Activated CD8-positive, alpha-beta T cell treated with anti-CD3 and anti-CD28 coated beads, Interleukin-2, amount 10 ng/mL, durations not matched to agents 7 days and 5 days (primary cell): ENCODE results near the gene LDHAL6B. TPM values are rescaled to one million over a fixed set of nuclear protein-coding genes. Genes with fewer than 3 reads are reported as not detected.
A peak's percentile ranks its signal among the peaks of the same experiment; 100 is the strongest.
"Not testable (repeated sequence)": the region's sequence is repeated elsewhere in the genome, so short reads cannot be mapped to it uniquely, and the experiment has no call there.

ENCODE experiments used
- ATAC-seq: fragments of 150-1000 bp; cut with Tn5 transposase; one replicate; pipeline ENCODE4 v1.10.0; 2021; ENCODE audit warnings: moderate library complexity
- CTCF ChIA-PET: fragments of 350-600 bp; sonication (Branson Sonifier 250); formaldehyde crosslinking; loops from one replicate; lab custom pipeline; 2021; ENCODE audit warnings: antibody characterized with exemption; lab: Charles Lee
- POLR2A ChIA-PET: fragments of 350-600 bp; sonication (Branson Sonifier 250); formaldehyde crosslinking; loops from one replicate; lab custom pipeline; 2021; ENCODE audit warnings: antibody characterized with exemption; lab: Charles Lee
- DNase-seq: peaks from one replicate; pipeline ENCODE4 v3.0.0-alpha.2; 2020
- H3K27ac Mint-ChIP-seq: one replicate; pipeline ENCODE4 v1.8.0; 2021; ENCODE audit warnings: mild to moderate bottlenecking, mixed read lengths
- H3K27me3 Mint-ChIP-seq: one replicate; pipeline ENCODE4 v1.8.0; 2021; ENCODE audit warnings: low read depth, mixed read lengths
- H3K36me3 Mint-ChIP-seq: one replicate; pipeline ENCODE4 v1.8.0; 2021; ENCODE audit warnings: low read depth, mixed read lengths
- H3K4me1 Mint-ChIP-seq: one replicate; pipeline ENCODE4 v1.8.0; 2021; ENCODE audit warnings: low read depth, mixed read lengths
- H3K4me3 Mint-ChIP-seq: one replicate; pipeline ENCODE4 v1.8.0; 2021; ENCODE audit warnings: mild to moderate bottlenecking, mixed read lengths
- H3K9me3 Mint-ChIP-seq: one replicate; pipeline ENCODE4 v1.8.0; 2022; ENCODE audit warnings: mixed read lengths; ENCODE audit not compliant: insufficient read depth
- total RNA-seq, 2 experiments: library from RNA; stranded (reverse); gene quantifications; one replicate each; pipeline ENCODE4 v1.2.3, GENCODE V29; 2021

LDHAL6B gene
- not detected for total RNA-seq

GRCh38 chr15:59206623-59207183 lies at the start of gene LDHAL6B:
TSS of gene LDHAL6B (plus strand) at chr15:59206843. CDS start at chr15:59206941, 98 bp downstream.
- ATAC-seq (no peak), DNase-seq (no peak)
- ChIA-PET POLR2A (no interaction called here), CTCF (no interaction called here)
- Mint-ChIP-seq H3K27ac (no peak within 1 kb of the TSS), H3K27me3 (no peaks in the 10 kb centered on the region), H3K4me3 (no peak within 1 kb of the TSS), H3K4me1 (peaks cover 5% of the 10 kb centered on the region), H3K9me3 (no peaks in the 10 kb centered on the region), H3K36me3 (peaks cover 71% of the 10 kb centered on the region)

- DNase-seq (no peak), ATAC-seq (no peak)
- H3K4me1 Mint-ChIP-seq, result no peaks in the 10 kb centered on the region
- H3K27ac Mint-ChIP-seq, result no peak overlapping the region
- H3K9me3 Mint-ChIP-seq, result no peaks in the 10 kb centered on the region
- ChIA-PET POLR2A (no interaction called here), CTCF (no interaction called here)
- no peak overlapping the region for H3K4me3 Mint-ChIP-seq
- no peaks in the 10 kb centered on the region for H3K27me3 Mint-ChIP-seq
- H3K36me3 Mint-ChIP-seq, result peaks cover 47% of the 10 kb centered on the region
These were observed 49.2 kb upstream of the LDHAL6B start for GRCh38 chr15:59157396-59157795.

- ATAC-seq (no peak), DNase-seq (no peak)
- Mint-ChIP-seq H3K27me3 (no peaks in the 10 kb centered on the region), H3K4me1 (no peaks in the 10 kb centered on the region), H3K4me3 (no peak overlapping the region), H3K9me3 (no peaks in the 10 kb centered on the region), H3K27ac (no peak overlapping the region), H3K36me3 (peaks cover 46% of the 10 kb centered on the region)
- CTCF ChIA-PET, result no interaction called here
- POLR2A ChIA-PET, result no interaction called here
These were observed 48.6 kb upstream of the LDHAL6B start for GRCh38 chr15:59157840-59158700.

GRCh38 chr15:59158701-59159034 lies 48.0 kb upstream of the LDHAL6B start:
- H3K4me1 Mint-ChIP-seq, result no peaks in the 10 kb centered on the region
- H3K4me3 Mint-ChIP-seq, result no peak overlapping the region
- POLR2A ChIA-PET, result no interaction called here
- peaks cover 40% of the 10 kb centered on the region for H3K36me3 Mint-ChIP-seq
- H3K9me3 Mint-ChIP-seq, result no peaks in the 10 kb centered on the region
- CTCF ChIA-PET, result no interaction called here
- ATAC-seq (no peak), DNase-seq (no peak)
- H3K27ac Mint-ChIP-seq, result no peak overlapping the region
- H3K27me3 Mint-ChIP-seq, result no peaks in the 10 kb centered on the region

- Mint-ChIP-seq H3K27ac (no peak overlapping the region), H3K4me3 (no peak overlapping the region), H3K36me3 (peaks cover 41% of the 10 kb centered on the region), H3K9me3 (no peaks in the 10 kb centered on the region), H3K4me1 (no peaks in the 10 kb centered on the region), H3K27me3 (no peaks in the 10 kb centered on the region)
- ChIA-PET POLR2A (no interaction called here), CTCF (no interaction called here)
- ATAC-seq (no peak), DNase-seq (no peak)
These were observed 47.4 kb upstream of the LDHAL6B start for GRCh38 chr15:59159210-59159609.

- Mint-ChIP-seq H3K4me3 (no peak overlapping the region), H3K4me1 (peaks cover 15% of the 10 kb centered on the region), H3K9me3 (peaks cover 7% of the 10 kb centered on the region), H3K27ac (no peak overlapping the region), H3K27me3 (no peaks in the 10 kb centered on the region), H3K36me3 (peaks cover 46% of the 10 kb centered on the region)
- CTCF ChIA-PET, result interaction anchor here (0.6 to 1.5 kb wide), 6 partner anchors 23 to 368 kb away, joined by 3 to 7 read pairs (median 3); no protein-coding TSS in a partner anchor
- ATAC-seq, result no peak
- POLR2A ChIA-PET, result interaction anchor here (1.0 kb wide), 1 partner anchor 17 kb away, joined by 3 read pairs; no protein-coding TSS in a partner anchor
- peak; percentile 52 for DNase-seq
These were observed 45.6 kb upstream of the LDHAL6B start for GRCh38 chr15:59160880-59161593.

GRCh38 chr15:59162080-59162479 lies 44.6 kb upstream of the LDHAL6B start:
- not testable (repeated sequence) for H3K27ac Mint-ChIP-seq, H3K27me3 Mint-ChIP-seq, ATAC-seq, H3K4me3 Mint-ChIP-seq, H3K9me3 Mint-ChIP-seq, DNase-seq
- ChIA-PET POLR2A (interaction anchor here (0.6 to 1.0 kb wide), 3 partner anchors 18 to 313 kb away, joined by 3 to 6 read pairs (median 4); no protein-coding TSS in a partner anchor), CTCF (interaction anchor here (0.8 to 1.5 kb wide), 7 partner anchors 11 to 367 kb away, joined by 3 to 7 read pairs (median 3); no protein-coding TSS in a partner anchor)
- Mint-ChIP-seq H3K4me1 (peaks cover 23% of the 10 kb centered on the region), H3K36me3 (peaks cover 50% of the 10 kb centered on the region)

GRCh38 chr15:59165726-59166125 lies 40.9 kb upstream of the LDHAL6B start:
- H3K27me3 Mint-ChIP-seq, result no peaks in the 10 kb centered on the region
- CTCF ChIA-PET, result interaction anchor here (0.6 to 2.7 kb wide), 10 partner anchors 9 to 476 kb away, joined by 3 to 11 read pairs (median 4); no protein-coding TSS in a partner anchor
- peak; percentile 38 for DNase-seq
- no peak for ATAC-seq
- peaks cover 52% of the 10 kb centered on the region for H3K4me1 Mint-ChIP-seq
- H3K36me3 Mint-ChIP-seq, result peaks cover 50% of the 10 kb centered on the region
- POLR2A ChIA-PET, result no interaction called here
- peak overlapping the region; percentile 48 for H3K27ac Mint-ChIP-seq
- no peak overlapping the region for H3K4me3 Mint-ChIP-seq
- H3K9me3 Mint-ChIP-seq, result peaks cover 7% of the 10 kb centered on the region

- Mint-ChIP-seq H3K4me1 (peaks cover 55% of the 10 kb centered on the region), H3K4me3 (no peak overlapping the region), H3K9me3 (peaks cover 7% of the 10 kb centered on the region), H3K27me3 (no peaks in the 10 kb centered on the region), H3K36me3 (peaks cover 52% of the 10 kb centered on the region), H3K27ac (peak overlapping the region; percentile 48)
- CTCF ChIA-PET, result interaction anchor here (0.6 to 2.7 kb wide), 8 partner anchors 8 to 476 kb away, joined by 3 to 11 read pairs (median 4); no protein-coding TSS in a partner anchor
- ATAC-seq, result no peak
- POLR2A ChIA-PET, result no interaction called here
- no peak for DNase-seq
These were observed 40.5 kb upstream of the LDHAL6B start for GRCh38 chr15:59166166-59166565.

- Mint-ChIP-seq H3K4me1 (peaks cover 55% of the 10 kb centered on the region), H3K27ac (peak overlapping the region; percentile 48), H3K9me3 (peaks cover 7% of the 10 kb centered on the region), H3K36me3 (peaks cover 52% of the 10 kb centered on the region), H3K27me3 (no peaks in the 10 kb centered on the region), H3K4me3 (no peak overlapping the region)
- POLR2A ChIA-PET, result no interaction called here
- ATAC-seq, result no peak
- no peak for DNase-seq
- CTCF ChIA-PET, result interaction anchor here (1.1 to 2.7 kb wide), 5 partner anchors 8 to 362 kb away, joined by 3 to 11 read pairs (median 5); no protein-coding TSS in a partner anchor
These were observed 39.9 kb upstream of the LDHAL6B start for GRCh38 chr15:59166601-59167265.

GRCh38 chr15:59168536-59168935 lies 38.1 kb upstream of the LDHAL6B start:
- Mint-ChIP-seq H3K9me3 (peaks cover 7% of the 10 kb centered on the region), H3K36me3 (peaks cover 59% of the 10 kb centered on the region), H3K4me3 (no peak overlapping the region), H3K27me3 (no peaks in the 10 kb centered on the region), H3K27ac (no peak overlapping the region), H3K4me1 (peaks cover 55% of the 10 kb centered on the region)
- ChIA-PET POLR2A (no interaction called here), CTCF (interaction anchor here (0.7 to 0.8 kb wide), 2 partner anchors 360 to 364 kb away, joined by 3 read pairs; no protein-coding TSS in a partner anchor)
- ATAC-seq, result no peak
- DNase-seq, result no peak
